GM21360 (cell line): Measurements from ENCODE around the gene ENTR1.
"Not testable (repeated sequence)": the region's sequence is repeated elsewhere in the genome, so short reads cannot be mapped to it uniquely, and the experiment has no call there.

Source experiments
- ATAC-seq: cut with Tn5 transposase; IDR thresholded peaks from one replicate; pipeline ENCODE4 v1.9.1; 2021; ENCODE audit warnings: mild to moderate bottlenecking, moderate library complexity; ENCODE audit not compliant: unreplicated experiment

ENTR1 gene

GRCh38 chr9:136438548-136439480 is 28.4 kb upstream of the ENTR1 start:
- ATAC-seq: peak; percentile 35

DNA sequence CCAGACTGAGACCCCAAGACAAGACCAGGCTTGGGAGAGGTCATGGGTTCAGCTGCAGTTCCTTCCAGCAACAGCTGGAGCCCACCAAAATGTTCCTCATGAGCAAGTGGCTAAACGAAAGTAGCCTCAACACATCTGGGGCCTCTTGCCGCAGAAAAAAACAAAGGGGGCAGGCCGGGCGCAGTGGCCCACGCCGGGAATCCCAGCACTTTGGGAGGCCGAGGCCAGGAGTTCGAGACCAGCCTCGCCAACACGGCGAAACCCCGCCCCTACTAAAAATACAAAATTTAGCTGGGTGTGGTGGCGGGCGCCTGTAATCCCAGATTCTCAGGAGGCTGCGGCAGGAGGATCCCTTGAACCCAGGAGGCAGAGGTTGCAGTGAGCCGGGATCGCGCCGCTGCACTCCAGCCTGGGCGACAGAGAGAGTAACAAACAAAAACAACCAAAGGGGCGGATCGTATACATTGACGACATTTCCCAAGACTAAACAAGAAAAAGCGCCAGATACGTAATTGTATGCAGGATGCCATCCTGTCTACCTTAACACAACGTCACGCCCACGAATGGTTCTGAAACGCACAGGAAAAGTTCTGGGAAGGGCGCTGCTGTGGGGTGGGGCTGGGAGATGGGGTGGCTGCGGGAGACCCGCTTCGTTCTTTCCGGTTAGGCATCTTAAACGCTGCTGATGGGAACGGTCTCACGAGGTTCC is 27.6 kb upstream of the ENTR1 start:
- ATAC-seq: no peak

DNA sequence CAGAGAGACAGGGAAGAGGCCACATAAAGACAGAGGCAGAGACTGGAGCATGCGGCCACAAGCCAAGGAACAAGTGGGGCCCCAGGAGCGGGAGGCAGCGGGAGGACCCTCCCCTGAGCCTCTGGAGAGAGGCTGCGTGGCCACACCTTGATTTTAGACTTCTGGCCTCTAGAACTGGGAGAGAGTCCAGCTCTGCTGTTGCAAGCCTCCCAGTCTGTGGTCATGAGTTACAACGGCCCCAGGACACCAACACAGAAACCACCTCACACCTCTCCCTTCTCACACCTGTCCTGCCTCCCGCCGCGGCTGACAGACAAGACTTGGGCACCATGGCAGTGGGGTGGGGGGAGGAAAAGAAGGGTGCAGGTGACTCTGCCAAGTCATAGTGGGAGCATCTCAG is 27.0 kb upstream of the ENTR1 start:
- ATAC-seq: no peak

- ATAC-seq: no peak
Measured at GRCh38 chr9:136436055-136436634, 25.7 kb upstream of the ENTR1 start.

- ATAC-seq: no peak
Measured at GRCh38 chr9:136434580-136435169, 24.3 kb upstream of the ENTR1 start.

DNA sequence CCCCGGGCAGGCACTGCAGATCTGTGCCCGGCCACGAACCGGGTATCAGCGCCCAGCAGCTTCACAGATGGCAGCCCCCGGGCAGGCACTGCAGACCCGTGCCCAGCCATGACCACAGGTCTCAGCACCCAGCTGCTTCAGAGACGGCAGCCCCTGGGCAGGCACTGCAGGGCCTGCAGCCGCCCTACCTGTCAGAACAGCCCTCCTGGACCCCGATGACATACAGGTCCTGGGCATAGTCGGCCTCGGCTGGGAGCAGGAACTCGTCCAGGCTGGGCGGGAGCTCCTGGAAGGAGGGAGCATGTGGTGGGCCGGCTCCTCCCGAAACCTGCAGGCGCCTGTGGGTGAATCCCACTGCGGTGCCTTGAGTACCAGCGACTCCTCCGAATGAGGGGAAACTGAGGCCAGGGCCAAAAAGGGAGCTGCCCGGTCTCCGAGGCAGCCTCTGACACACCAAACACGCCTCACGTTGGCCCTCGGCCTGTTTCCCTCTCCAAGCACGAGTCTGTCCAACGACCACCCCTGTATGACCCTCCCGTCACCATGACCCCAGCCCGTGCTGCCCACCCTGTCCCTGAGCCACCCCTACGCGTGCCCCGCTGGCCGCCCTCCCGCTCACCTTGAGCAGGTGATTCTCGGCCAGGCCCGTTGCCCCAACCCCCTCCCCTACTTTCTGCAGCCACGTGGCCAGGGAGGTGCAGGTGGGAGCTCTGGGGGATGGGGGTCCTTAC is 23.6 kb upstream of the ENTR1 start:
- no peak for ATAC-seq

GRCh38 chr9:136433043-136433715 is 22.8 kb upstream of the ENTR1 start:
- no peak for ATAC-seq

DNA sequence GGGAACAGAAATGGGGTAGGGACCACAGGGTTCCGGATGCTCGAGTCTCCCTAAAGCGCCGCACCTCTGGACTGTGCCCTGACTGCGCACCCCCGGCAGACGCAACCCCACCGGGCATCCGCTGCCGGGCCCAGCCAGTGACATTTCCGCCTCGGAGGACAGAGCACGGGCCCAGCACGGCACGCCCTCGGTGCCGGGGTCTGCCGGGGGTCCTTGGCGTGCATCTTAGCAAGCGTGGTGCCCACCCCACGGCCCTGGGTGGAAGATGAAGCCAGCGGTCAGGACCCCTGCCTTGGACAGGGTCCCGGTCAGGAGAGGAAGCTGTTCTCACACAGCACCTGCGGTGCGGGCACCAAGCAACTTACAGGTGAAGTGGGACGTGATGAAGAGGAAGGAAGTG is 22.2 kb upstream of the ENTR1 start:
- ATAC-seq: no peak

DNA sequence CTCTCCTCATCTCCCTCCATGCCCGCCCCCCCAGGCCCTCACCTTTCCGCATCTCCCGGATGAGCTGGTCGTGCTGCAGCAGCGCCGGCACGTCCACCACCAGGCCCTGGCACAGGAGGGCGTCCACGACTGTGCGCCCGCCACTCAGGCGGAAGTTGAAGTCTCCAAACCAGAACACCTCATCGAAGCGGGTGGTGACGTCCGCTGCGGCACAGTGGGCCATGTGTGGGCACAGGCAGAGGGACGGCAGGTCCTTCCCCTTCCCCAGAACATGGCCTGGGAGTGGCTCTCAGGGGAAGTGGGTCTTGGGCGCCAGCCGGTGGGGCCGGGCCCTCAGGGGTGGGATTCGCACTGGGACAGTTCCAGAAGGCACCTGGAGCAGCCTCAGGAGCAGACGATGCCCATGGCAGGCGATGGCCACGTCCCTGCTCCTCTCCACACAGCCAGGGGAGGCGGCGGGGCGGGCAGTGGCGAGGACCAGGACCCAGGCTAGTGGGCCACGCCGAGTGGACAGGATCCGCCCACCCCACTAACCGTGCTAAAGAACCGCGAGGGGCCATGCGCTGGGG is 21.5 kb upstream of the ENTR1 start:
- ATAC-seq: no peak

GRCh38 chr9:136430588-136431234 is 20.3 kb upstream of the ENTR1 start:
- no peak for ATAC-seq

DNA sequence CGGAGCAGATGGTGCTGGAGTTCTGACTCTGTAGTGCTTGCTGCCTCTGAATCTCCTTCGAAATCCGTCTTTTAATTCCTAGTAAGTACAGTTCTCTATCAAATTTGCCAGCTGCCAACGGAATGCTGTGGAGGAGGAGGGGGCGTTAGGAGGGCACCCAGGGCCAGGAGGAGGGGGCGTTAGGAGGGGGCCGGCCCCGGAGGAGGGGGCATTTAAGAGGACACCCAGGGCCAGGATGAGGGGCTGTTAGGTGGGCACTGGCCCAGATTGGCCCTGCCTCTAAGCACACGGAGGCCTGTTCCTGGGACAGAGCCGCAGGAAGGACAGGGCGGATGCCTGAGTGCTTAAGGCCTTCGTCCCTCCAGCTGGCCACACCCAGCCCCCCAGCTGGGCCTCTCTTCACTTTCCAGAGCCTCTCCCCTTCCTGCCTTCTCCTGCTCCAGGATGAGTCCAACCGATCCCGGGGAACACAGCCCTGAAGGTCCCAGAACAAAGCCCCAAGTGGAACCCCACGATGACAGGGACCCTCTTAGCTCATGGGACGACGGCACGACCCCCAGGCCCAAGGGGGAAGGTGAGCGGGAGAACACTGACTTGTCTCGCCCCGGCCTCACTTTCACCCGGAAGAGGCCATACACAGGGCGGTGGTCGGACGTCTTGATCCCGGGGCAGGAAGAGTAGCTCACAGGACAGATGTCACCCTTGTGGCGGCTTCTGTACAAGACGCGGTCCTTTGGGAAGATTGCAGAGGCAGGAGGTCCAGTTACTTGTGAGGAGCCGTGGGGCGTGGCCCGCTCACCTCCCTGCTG is 19.5 kb upstream of the ENTR1 start:
- no peak for ATAC-seq

DNA sequence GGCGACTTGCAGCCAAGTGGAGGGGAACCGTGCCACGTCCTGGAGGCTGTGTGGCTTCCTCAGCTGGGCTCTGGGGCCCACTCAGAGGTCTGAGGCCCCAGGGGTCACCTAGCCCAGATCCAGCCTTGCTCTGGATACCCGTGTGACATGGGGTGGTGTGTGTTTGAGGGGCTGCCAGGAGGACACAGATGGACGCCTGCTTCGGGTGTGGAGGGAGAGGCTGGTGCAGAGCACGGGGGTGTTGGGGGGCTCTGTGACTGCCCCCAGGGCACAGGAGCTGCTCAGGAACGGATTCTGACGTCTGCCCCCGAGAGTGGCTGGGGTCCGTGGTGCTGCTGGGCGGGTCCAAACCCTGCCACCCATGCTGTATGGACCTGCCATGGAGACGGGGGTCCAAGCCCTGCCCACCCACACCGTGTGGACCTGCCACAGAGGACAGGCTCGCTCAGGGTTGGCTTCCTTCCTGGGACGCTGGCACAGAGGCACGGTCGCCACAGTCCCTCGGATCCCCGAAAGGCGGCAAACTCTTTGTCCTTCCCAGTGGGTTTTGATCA is 18.7 kb upstream of the ENTR1 start:
- no peak for ATAC-seq

DNA sequence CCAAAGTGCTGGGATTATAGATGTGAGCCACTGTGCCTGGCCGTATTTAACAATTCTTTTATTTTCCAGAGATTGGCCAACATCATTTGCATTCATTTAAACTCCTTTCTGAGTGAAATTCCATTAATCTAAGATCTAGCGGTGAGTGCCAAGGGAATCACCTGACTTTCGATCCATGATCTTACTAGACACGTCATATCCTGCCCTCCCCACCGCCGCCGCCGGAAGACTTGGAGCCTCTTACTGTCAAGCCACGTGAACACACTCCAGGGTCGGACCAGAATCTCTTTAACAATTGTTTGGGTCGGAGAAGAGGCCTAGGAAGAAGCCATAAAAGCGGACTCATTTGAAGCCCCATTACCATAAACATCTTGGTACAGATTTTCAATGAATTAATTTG is 16.4 kb upstream of the ENTR1 start:
- no peak for ATAC-seq

GRCh38 chr9:136425367-136425766 is 15.0 kb upstream of the ENTR1 start:
- ATAC-seq: not testable (repeated sequence)

GRCh38 chr9:136424750-136425362 is 14.4 kb upstream of the ENTR1 start:
- ATAC-seq: no peak

GRCh38 chr9:136423432-136424146 is 13.2 kb upstream of the ENTR1 start:
- no peak for ATAC-seq

DNA sequence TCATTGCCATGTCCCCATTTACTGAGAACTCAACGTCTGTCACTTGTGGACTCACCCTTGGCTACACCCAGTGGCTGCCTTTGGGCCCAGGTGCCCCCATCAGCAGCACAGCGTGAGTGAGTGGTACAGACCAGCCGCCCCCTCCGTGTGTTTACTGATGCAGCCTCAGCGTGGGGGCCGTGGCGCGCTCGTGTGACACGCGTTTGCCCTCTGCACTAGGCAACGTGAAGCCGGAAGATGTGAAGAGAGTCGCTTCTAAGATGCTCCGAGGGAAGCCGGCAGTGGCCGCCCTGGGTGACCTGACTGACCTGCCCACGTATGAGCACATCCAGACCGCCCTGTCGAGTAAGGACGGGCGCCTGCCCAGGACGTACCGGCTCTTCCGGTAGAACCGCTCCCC is 12.5 kb upstream of the ENTR1 start:
- no peak for ATAC-seq
